IMR-90 (cell line): ENCODE data around the gene KRT76. TPM values are rescaled to one million over a fixed set of nuclear protein-coding genes. Genes with fewer than 3 reads are reported as not detected.

ENCODE experiments used
- ATAC-seq: fragments of 200-7000 bp; cut with Tn5 transposase; 2 replicates; pipeline ENCODE4 v1.9.1; 2020; ENCODE audit warnings: low read depth, mild to moderate bottlenecking, moderate library complexity
- BruUV-seq: library from RNA; stranded (reverse); fragments of 400-500 nt; replicated peaks from 2 replicates; lab custom pipeline; 2021; lab: Mats Ljungman, UMichigan
- CTCF ChIA-PET: fragments of 300-600 bp; formaldehyde crosslinking; extraction: SDS; loops from one replicate; lab custom pipeline; 2021; ENCODE audit warnings: antibody characterized with exemption; lab: Yijun Ruan, JAX
- POLR2A ChIA-PET: fragments of 300-600 bp; sonication (Branson Sonifier 250); formaldehyde crosslinking; loops from one replicate; lab custom pipeline; 2022; ENCODE audit warnings: antibody characterized with exemption; ENCODE audit not compliant: unreplicated experiment; lab: Charles Lee
- DNase-seq: peaks from one replicate; pipeline ENCODE4 v3.0.0; 2013
- H2AFZ ChIP-seq: replicated peaks from 2 replicates; pipeline ENCODE3; 2013; ENCODE audit warnings: low read length, mild to moderate bottlenecking; ENCODE audit not compliant: poor library complexity
- H2AK5ac ChIP-seq: 2 replicates; pipeline ENCODE4 v1.6.1; 2013; ENCODE audit warnings: low read depth, low read length, inconsistent platforms
- H2AK9ac ChIP-seq: replicated peaks from 2 replicates; pipeline ENCODE3; 2013; ENCODE audit warnings: mild to moderate bottlenecking, low read depth, low read length, moderate library complexity; ENCODE audit not compliant: poor library complexity
- H2BK120ac ChIP-seq: 2 replicates; pipeline ENCODE4 v1.6.1; 2013; ENCODE audit warnings: low read depth, low read length, inconsistent platforms
- H2BK15ac ChIP-seq: 3 replicates; pipeline ENCODE4 v1.6.1; 2013; ENCODE audit warnings: low read depth, low read length, inconsistent platforms
- H2BK20ac ChIP-seq: 2 replicates; pipeline ENCODE4 v1.6.1; 2013; ENCODE audit warnings: low read depth, mild to moderate bottlenecking, inconsistent platforms, low read length, moderate library complexity
- H2BK5ac ChIP-seq: 2 replicates; pipeline ENCODE4 v1.6.1; 2013; ENCODE audit warnings: mild to moderate bottlenecking, low read depth, low read length, inconsistent platforms; ENCODE audit not compliant: poor library complexity, severe bottlenecking
- H3K14ac ChIP-seq: replicated peaks from 2 replicates; pipeline ENCODE4 v1.6.1; 2013; ENCODE audit warnings: low read depth, low read length, inconsistent platforms
- H3K18ac ChIP-seq: 2 replicates; pipeline ENCODE4 v1.6.1; 2013; ENCODE audit warnings: low read depth, low read length, control low read depth
- H3K23ac ChIP-seq: 2 replicates; pipeline ENCODE4 v1.6.1; 2013; ENCODE audit warnings: low read depth, low read length, inconsistent platforms
- H3K27ac ChIP-seq: 2 replicates; pipeline ENCODE4 v1.5.1; 2013; ENCODE audit warnings: mild to moderate bottlenecking, control low read depth, low read length; ENCODE audit not compliant: insufficient read depth
- H3K27me3 ChIP-seq: 2 replicates; pipeline ENCODE4 v1.6.1; 2013; ENCODE audit warnings: low read length; ENCODE audit not compliant: control insufficient read depth, insufficient read depth
- H3K36me3 ChIP-seq: 2 replicates; pipeline ENCODE4 v1.6.1; 2013; ENCODE audit warnings: low read length, mixed read lengths; ENCODE audit not compliant: control insufficient read depth, insufficient read depth
- H3K4ac ChIP-seq: 2 replicates; pipeline ENCODE4 v1.6.1; 2013; ENCODE audit warnings: low read depth, low read length, inconsistent platforms
- H3K4me1 ChIP-seq: 2 replicates; pipeline ENCODE4 v1.6.1; 2013; ENCODE audit warnings: low read length, mixed read lengths; ENCODE audit not compliant: control insufficient read depth, insufficient read depth
- H3K4me2 ChIP-seq: 2 replicates; pipeline ENCODE4 v1.6.1; 2013; ENCODE audit warnings: low read depth, mild to moderate bottlenecking, control low read depth, low read length, moderate library complexity
- H3K4me3 ChIP-seq: 2 replicates; pipeline ENCODE4 v1.5.1; 2013; ENCODE audit warnings: low read depth, mild to moderate bottlenecking, control low read depth, low read length, moderate library complexity; ENCODE audit not compliant: insufficient read depth
- H3K56ac ChIP-seq: 2 replicates; pipeline ENCODE4 v1.6.1; 2013; ENCODE audit warnings: low read length, inconsistent platforms; ENCODE audit not compliant: insufficient read depth; ENCODE audit errors: extremely low read depth
- H3K79me1 ChIP-seq, 2 experiments: 2 replicates each; pipeline ENCODE4 v1.6.1; 2013; ENCODE audit warnings: low read length in 2 of 2, inconsistent platforms in 1 of 2, low read depth in 1 of 2
- H3K9ac ChIP-seq: 2 replicates; pipeline ENCODE4 v1.6.1; 2013; ENCODE audit warnings: low read depth, low read length, control low read depth
- H3K9me1 ChIP-seq: 2 replicates; pipeline ENCODE4 v1.6.1; 2013; ENCODE audit warnings: low read length, inconsistent platforms; ENCODE audit not compliant: insufficient read depth
- H3K9me3 ChIP-seq: 2 replicates; pipeline ENCODE4 v1.6.1; 2013; ENCODE audit warnings: low read length; ENCODE audit not compliant: control insufficient read depth, insufficient read depth
- H4K20me1 ChIP-seq: 2 replicates; pipeline ENCODE4 v1.6.1; 2013; ENCODE audit warnings: low read length, inconsistent platforms; ENCODE audit not compliant: insufficient read depth
- H4K5ac ChIP-seq: 2 replicates; pipeline ENCODE4 v1.6.1; 2013; ENCODE audit warnings: mild to moderate bottlenecking, low read depth, low read length, control low read depth
- H4K8ac ChIP-seq, 2 experiments: 2 replicates each; pipeline ENCODE4 v1.6.1; 2013; ENCODE audit warnings: low read depth in 2 of 2, low read length in 2 of 2, control low read depth in 1 of 2, inconsistent platforms in 1 of 2
- H4K91ac ChIP-seq: 2 replicates; pipeline ENCODE4 v1.6.1; 2013; ENCODE audit warnings: low read depth, low read length, inconsistent platforms; ENCODE audit not compliant: insufficient read depth
- BHLHE40 ChIP-seq: fragments of 150-350 bp; IDR thresholded peaks from 2 replicates; pipeline ENCODE4 v1.6.1; 2016; ENCODE audit warnings: mild to moderate bottlenecking, low read depth, low read length
- MAZ ChIP-seq: IDR thresholded peaks from 2 replicates; pipeline ENCODE4 v1.6.1; 2012; ENCODE audit warnings: low read depth, mild to moderate bottlenecking, low read length, improper control_type of control experiment, moderate library complexity, borderline replicate concordance
- POLR2A ChIP-seq: IDR thresholded peaks from 2 replicates; pipeline ENCODE4 v1.6.1; 2012; ENCODE audit warnings: mild to moderate bottlenecking, low read depth, low read length
- RCOR1 ChIP-seq: IDR thresholded peaks from 2 replicates; pipeline ENCODE4 v1.6.1; 2012; ENCODE audit warnings: mild to moderate bottlenecking, low read length, improper control_type of control experiment; ENCODE audit not compliant: insufficient replicate concordance
- SMC3 ChIP-seq: fragments of 150-350 bp; IDR thresholded peaks from 2 replicates; pipeline ENCODE4 v1.6.1; 2016; ENCODE audit warnings: low read depth, mild to moderate bottlenecking, antibody characterized with exemption, low read length, moderate library complexity
- WGBS, 2 experiments: methylation state at CpG; one replicate each; pipeline versions ENCODE4 v1.1.5 to v1.1.7; 2013; ENCODE audit warnings: missing lambda C conversion rate in 2 of 2; ENCODE audit not compliant: insufficient read length in 1 of 2; ENCODE audit errors: extremely low coverage in 2 of 2; 5-methylcytosine and 5-hydroxymethylcytosine counted together
- dilution Hi-C: fragments of 300-500 bp; cut with HindIII; formaldehyde crosslinking; loops from one replicate; pipeline ENCODE4 v1.14.3; 2018; ENCODE audit warnings: low sequenced_read_pairs; ENCODE audit not compliant: unreplicated experiment
- in situ Hi-C: fragments of 300-500 bp; cut with MboI; formaldehyde crosslinking; loops from 3 replicates; pipeline ENCODE4 v1.14.3; 2019; ENCODE audit warnings: low sequenced_read_pairs, inconsistent platforms, mixed read lengths
- intact Hi-C: fragments of 100-400 bp; cut with micrococcal nuclease; formaldehyde crosslinking; loops from 2 replicates; pipeline ENCODE4 v1.10.0; 2022
- polyA plus RNA-seq, 3 experiments: library from polyadenylated mRNA; depleted of rRNA; stranded (reverse); fragments of >200 nt; gene quantifications; 2 replicates each; pipeline ENCODE4 v1.2.3, GENCODE V29; 2012; ENCODE audit warnings: low replicate concordance in 1 of 3
- total RNA-seq: library from RNA; depleted of rRNA; stranded (reverse); fragments of >200 nt; gene quantifications from 2 replicates; pipeline ENCODE4 v1.2.3, GENCODE V29; 2012
- TF ChIP-seq, protein P1 (sequence below): fragments of 150-350 bp; IDR thresholded peaks from 2 replicates; pipeline ENCODE4 v1.6.1; 2016; ENCODE audit warnings: low read depth, mild to moderate bottlenecking, low read length, moderate library complexity, borderline replicate concordance
- TF ChIP-seq, protein P2 (sequence below): fragments of 150-350 bp; IDR thresholded peaks from 2 replicates; pipeline ENCODE4 v1.6.1; 2017; ENCODE audit warnings: mild to moderate bottlenecking, antibody characterized with exemption, low read length, low read depth

The KRT76 gene
- total and polyA plus RNA-seq, 2 of the 4 experiments (the other 2 are of a cell fraction): not detected

DNA sequence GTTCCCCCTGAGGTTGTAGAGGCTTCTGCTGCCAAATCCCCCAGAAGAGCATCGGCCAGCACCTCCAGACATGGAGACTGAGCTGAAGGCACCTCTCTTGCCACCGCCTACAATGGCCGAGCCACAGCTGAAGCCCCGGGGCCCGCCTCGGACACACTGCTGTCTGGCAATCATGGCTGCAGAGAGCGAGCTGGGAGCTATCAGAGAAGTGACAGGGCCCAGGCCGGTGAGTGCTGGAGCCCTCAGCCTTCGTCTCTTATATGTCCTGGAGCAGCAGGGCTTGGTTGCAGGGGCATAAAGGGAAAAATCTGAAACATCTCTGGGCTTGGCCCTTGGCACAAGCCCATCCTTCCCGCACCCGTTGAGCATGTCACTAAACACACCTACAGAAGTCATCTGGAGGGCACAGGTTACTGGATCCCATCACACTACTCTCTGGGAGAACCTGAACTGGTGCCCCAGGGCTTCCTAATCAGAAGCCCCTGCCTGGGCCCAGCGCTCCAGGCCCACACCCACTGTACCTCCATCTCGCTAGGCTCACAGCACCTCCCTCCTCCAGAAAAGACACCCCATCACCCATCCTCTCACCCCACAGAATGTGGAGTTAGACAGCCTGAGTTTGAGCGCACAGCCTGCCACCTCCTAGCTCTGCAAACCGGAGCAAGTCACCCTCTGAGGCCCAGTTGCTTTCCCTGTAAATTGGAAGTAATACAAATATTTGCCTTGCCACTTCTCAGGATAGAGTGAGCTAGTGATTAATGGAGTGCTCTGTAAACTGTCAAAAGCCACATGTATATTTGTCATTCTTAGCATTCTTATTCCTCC lies 37.0 kb upstream of the KRT76 start, which contains the start of gene KRT4:
Gene KRT4, minus strand, starts transcription at position 232 of the 825 bp plus-strand sequence. Its CDS starts 58 bp downstream, at position 174.
- Histone ChIP-seq H3K9ac (no peak within 1 kb of the TSS), H3K18ac (no peak within 1 kb of the TSS), H3K27ac (no peak within 1 kb of the TSS), H3K9me3 (no peaks in the 10 kb centered on the region), H3K4me1 (peaks cover 6% of the 10 kb centered on the region), H3K4me2 (peak within 1 kb of the TSS; percentile 13; the same call in 1 of the 2 replicates), H4K8ac (no peak within 1 kb of the TSS), H4K20me1 (no peaks in the 10 kb centered on the region), H2AK9ac (no peak within 1 kb of the TSS), H3K56ac (no peak within 1 kb of the TSS; the same call in 1 of the 2 replicates), H3K27me3 (peaks cover 43% of the 10 kb centered on the region), H3K79me1 (no peaks in the 10 kb centered on the region), H4K5ac (no peak within 1 kb of the TSS), H2AFZ (no peak within 1 kb of the TSS), H3K9me1 (no peaks in the 10 kb centered on the region), H2AK5ac (no peak within 1 kb of the TSS), H2BK5ac (no peak within 1 kb of the TSS), H3K36me3 (no peaks in the 10 kb centered on the region), H3K14ac (no peak within 1 kb of the TSS), H3K4me3 (no peak within 1 kb of the TSS), H4K91ac (no peak within 1 kb of the TSS), H2BK120ac (peak within 1 kb of the TSS; percentile 0; the same call in 1 of the 2 replicates), H3K4ac (peak within 1 kb of the TSS; percentile 3; the same call in 1 of the 2 replicates), H2BK20ac (no peak within 1 kb of the TSS; the same call in 1 of the 2 replicates), H2BK15ac (no peak within 1 kb of the TSS), H3K23ac (no peak within 1 kb of the TSS)
- peak; percentile 72 for ATAC-seq
- no TSS peak for BruUV-seq
- ChIA-PET POLR2A (no interaction called here), CTCF (no interaction called here)
- intact Hi-C loops (no loop called here), dilution Hi-C loops (no loop called here), in situ Hi-C loops (no loop called here)
- 65% methylated on average over 8 of the region's 15 CpGs; no CpG with 5 or more reads in 1 of the 2 experiments for WGBS, 2 experiments
- DNase-seq: no peak
- TF ChIP-seq, protein P1, sequence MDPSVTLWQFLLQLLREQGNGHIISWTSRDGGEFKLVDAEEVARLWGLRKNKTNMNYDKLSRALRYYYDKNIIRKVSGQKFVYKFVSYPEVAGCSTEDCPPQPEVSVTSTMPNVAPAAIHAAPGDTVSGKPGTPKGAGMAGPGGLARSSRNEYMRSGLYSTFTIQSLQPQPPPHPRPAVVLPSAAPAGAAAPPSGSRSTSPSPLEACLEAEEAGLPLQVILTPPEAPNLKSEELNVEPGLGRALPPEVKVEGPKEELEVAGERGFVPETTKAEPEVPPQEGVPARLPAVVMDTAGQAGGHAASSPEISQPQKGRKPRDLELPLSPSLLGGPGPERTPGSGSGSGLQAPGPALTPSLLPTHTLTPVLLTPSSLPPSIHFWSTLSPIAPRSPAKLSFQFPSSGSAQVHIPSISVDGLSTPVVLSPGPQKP: no peak
- TF ChIP-seq SMC3 (no peak), BHLHE40 (no peak), MAZ (no peak), RCOR1 (no peak), POLR2A (no peak)
- TF ChIP-seq, protein P2, sequence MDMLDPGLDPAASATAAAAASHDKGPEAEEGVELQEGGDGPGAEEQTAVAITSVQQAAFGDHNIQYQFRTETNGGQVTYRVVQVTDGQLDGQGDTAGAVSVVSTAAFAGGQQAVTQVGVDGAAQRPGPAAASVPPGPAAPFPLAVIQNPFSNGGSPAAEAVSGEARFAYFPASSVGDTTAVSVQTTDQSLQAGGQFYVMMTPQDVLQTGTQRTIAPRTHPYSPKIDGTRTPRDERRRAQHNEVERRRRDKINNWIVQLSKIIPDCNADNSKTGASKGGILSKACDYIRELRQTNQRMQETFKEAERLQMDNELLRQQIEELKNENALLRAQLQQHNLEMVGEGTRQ: no peak
